AG09319 (cell line): ENCODE results near the gene TEX14.

ENCODE experiments used
- DNase-seq: peaks from one replicate; pipeline ENCODE4 v3.0.0-alpha.2; 2010; ENCODE audit warnings: low read depth; ENCODE audit errors: extremely low read depth
- TF ChIP-seq, protein P1 (sequence below): IDR thresholded peaks from 2 replicates; pipeline ENCODE4 v1.5.1; 2011; ENCODE audit warnings: low read depth, mild to moderate bottlenecking, inconsistent platforms, low read length, moderate library complexity

The TEX14 gene

GRCh38 chr17:58626905-58627304, 64.9 kb downstream of the TEX14 start:
- TF ChIP-seq, protein P1, sequence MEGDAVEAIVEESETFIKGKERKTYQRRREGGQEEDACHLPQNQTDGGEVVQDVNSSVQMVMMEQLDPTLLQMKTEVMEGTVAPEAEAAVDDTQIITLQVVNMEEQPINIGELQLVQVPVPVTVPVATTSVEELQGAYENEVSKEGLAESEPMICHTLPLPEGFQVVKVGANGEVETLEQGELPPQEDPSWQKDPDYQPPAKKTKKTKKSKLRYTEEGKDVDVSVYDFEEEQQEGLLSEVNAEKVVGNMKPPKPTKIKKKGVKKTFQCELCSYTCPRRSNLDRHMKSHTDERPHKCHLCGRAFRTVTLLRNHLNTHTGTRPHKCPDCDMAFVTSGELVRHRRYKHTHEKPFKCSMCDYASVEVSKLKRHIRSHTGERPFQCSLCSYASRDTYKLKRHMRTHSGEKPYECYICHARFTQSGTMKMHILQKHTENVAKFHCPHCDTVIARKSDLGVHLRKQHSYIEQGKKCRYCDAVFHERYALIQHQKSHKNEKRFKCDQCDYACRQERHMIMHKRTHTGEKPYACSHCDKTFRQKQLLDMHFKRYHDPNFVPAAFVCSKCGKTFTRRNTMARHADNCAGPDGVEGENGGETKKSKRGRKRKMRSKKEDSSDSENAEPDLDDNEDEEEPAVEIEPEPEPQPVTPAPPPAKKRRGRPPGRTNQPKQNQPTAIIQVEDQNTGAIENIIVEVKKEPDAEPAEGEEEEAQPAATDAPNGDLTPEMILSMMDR = no peak
- no peak for DNase-seq

GRCh38 chr17:58624751-58625150, 67.1 kb downstream of the TEX14 start:
- TF ChIP-seq, protein P1 = no peak
- DNase-seq = no peak

DNA sequence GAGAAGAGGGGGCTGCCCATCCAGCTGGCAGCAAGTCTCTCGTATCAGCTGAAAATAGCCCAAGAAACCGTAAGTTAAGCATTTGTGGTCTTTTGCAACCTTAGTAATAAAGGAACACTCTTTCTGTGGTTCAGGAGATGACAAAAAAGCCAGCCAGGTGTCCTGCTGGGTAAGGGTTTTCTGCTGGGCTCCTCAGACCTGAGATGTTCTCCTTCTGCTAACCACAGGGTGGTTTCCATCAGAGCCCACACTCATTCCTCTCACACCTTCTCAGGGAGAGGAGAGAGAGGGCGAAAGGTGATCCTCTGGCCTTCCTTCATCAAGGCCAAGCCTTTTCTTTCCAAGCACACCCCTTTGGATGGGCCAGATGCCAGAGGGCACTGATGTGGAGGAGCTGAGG, 70.7 kb downstream of the TEX14 start:
- TF ChIP-seq, protein P1 = no peak
- no peak for DNase-seq

- no peak for DNase-seq
- TF ChIP-seq, protein P1 = no peak
These were observed 73.5 kb downstream of the TEX14 start for GRCh38 chr17:58618336-58618735.

DNA sequence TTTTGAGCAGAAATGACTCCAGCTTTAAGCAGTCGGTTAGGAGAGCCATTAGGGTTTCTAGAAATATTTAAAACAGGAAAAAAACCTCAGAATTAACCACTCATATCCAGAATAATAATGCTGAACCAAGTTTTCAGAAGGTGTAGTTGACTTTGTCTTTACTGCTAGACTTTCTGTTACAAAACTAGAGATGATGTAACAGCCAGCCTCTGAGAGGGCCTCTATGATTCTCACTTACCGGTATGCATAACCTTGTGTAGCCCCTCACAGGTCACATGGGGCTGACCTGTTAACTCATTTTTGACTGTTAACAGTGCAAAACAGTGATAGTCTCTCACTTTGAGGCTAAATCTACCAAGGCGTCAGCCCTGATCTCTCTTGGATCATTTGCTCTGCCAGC, 74.3 kb downstream of the TEX14 start:
- DNase-seq = no peak
- TF ChIP-seq, protein P1 = no peak

GRCh38 chr17:58615768-58616659, 75.8 kb downstream of the TEX14 start:
- no peak for DNase-seq
- TF ChIP-seq, protein P1 = no peak

DNA sequence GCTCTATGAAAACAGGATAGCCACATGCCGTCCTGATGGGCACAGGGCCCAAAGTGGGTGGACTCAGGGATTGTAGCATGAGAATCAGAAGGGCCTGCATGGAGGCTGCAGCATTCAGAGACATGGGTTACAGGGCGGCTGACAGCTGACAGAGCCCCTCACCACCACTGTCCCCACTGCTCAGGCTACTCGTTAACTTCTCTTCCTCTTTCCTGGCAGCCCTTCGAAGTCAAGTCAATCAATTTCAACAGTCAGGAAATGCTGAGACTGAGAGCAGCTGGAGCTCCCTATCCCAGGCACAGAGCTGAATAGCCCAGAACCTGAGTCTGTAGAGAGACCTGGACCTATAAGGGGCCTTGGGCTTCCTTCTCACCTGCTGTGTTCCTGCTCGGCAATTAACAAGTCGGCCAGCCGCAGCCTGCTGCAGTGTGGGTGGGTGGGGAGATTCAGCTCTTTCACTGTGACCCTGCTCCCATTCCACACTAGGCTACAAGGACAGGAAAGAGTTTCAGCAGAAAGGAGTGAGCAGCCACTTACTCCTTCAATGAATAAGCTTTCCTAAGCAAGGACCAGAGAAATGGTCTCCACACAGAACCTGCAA, 76.9 kb downstream of the TEX14 start:
- DNase-seq = no peak
- TF ChIP-seq, protein P1 = no peak
